ENCODE measurements around the gene CSNK1E. TPM values are rescaled to one million over a fixed set of nuclear protein-coding genes. Genes with fewer than 3 reads are reported as not detected.

The CSNK1E gene
- total and polyA plus RNA-seq, 9 of the 15 experiments (the other 6 are each of a cell fraction or from before 2014, with no cell fraction given): 2.7 to 70.0 (median 41.3) TPM

GRCh38 chr22:38258895-38259294 lies 58.3 kb downstream of the CSNK1E start (continued):
- TF ChIP-seq FOXO4 (CRISPR knock-in tag; IDR thresholded peaks at IDR 0.05) (no peak), POLR2A (conservative IDR thresholded peaks at IDR 0.05) (no peak), HNRNPK (IDR thresholded peaks at IDR 0.05; ENCODE audit: low read depth, low read length, poor library complexity, severe bottlenecking) (no peak), ZNF280A (IDR thresholded peaks at IDR 0.05; ENCODE audit: low read depth, partially characterized antibody) (no peak), NFIC (IDR thresholded peaks at IDR 0.05) (0 out of 2 replicates have a peak, but pooled peaks have one; percentile 9), RFX5 (IDR thresholded peaks at IDR 0.05; ENCODE audit: low read depth, low read length) (no peak), FOXM1 (IDR thresholded peaks at IDR 0.05; ENCODE audit: low read depth) (no peak), FOXM1 (CRISPR knock-in tag; IDR thresholded peaks at IDR 0.05; ENCODE audit: low read depth) (no peak), SRSF7 (optimal IDR thresholded peaks at IDR 0.05; ENCODE audit: low read depth, low read length) (no peak), SETDB1 (IDR thresholded peaks at IDR 0.05; ENCODE audit: low read length) (no peak), ZNF717 (CRISPR knock-in tag; IDR thresholded peaks at IDR 0.05) (no peak), GABPA (tag; conservative IDR thresholded peaks at IDR 0.05; ENCODE audit: low read depth) (0 out of 2 replicates have a peak, but pooled peaks have one; percentile 13), KAT8 (IDR thresholded peaks at IDR 0.05; ENCODE audit: low read depth) (no peak), ZNF282 (CRISPR knock-in tag; IDR thresholded peaks at IDR 0.05) (no peak), ZNF707 (CRISPR knock-in tag; conservative IDR thresholded peaks at IDR 0.05) (no peak), OTX1 (CRISPR knock-in tag; IDR thresholded peaks at IDR 0.05) (no peak), MAFG (tag; conservative IDR thresholded peaks at IDR 0.05) (no peak), GTF2E2 (tag; IDR thresholded peaks at IDR 0.05) (no peak), ZBTB33 (CRISPR knock-in tag; IDR thresholded peaks at IDR 0.05) (no peak), ATF1 (CRISPR knock-in tag; IDR thresholded peaks at IDR 0.05) (no peak), ATF1 (tag; IDR thresholded peaks at IDR 0.05) (peak; percentile 32; the same call in 1 of the 2 replicates), SNAPC5 (CRISPR knock-in tag; IDR thresholded peaks at IDR 0.05) (no peak), ZFP1 (CRISPR knock-in tag; IDR thresholded peaks at IDR 0.05) (no peak), CXXC5 (CRISPR knock-in tag; IDR thresholded peaks at IDR 0.05) (peak; percentile 55)
- TF ChIP-seq, protein P1, sequence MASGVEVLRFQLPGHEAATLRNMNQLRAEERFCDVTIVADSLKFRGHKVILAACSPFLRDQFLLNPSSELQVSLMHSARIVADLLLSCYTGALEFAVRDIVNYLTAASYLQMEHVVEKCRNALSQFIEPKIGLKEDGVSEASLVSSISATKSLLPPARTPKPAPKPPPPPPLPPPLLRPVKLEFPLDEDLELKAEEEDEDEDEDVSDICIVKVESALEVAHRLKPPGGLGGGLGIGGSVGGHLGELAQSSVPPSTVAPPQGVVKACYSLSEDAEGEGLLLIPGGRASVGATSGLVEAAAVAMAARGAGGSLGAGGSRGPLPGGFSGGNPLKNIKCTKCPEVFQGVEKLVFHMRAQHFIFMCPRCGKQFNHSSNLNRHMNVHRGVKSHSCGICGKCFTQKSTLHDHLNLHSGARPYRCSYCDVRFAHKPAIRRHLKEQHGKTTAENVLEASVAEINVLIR (CRISPR knock-in tag; IDR thresholded peaks at IDR 0.05): no peak
- TF ChIP-seq, protein P2, sequence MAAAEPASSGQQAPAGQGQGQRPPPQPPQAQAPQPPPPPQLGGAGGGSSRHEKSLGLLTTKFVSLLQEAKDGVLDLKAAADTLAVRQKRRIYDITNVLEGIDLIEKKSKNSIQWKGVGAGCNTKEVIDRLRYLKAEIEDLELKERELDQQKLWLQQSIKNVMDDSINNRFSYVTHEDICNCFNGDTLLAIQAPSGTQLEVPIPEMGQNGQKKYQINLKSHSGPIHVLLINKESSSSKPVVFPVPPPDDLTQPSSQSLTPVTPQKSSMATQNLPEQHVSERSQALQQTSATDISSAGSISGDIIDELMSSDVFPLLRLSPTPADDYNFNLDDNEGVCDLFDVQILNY (CRISPR knock-in tag; IDR thresholded peaks at IDR 0.05): no peak
